Measurements from ENCODE around the gene SYNE3. TPM values are rescaled to one million over a fixed set of nuclear protein-coding genes. Genes with fewer than 3 reads are reported as not detected.

Gene SYNE3
- total RNA-seq, 4 donors from 2014 or later: 13.8 to 26.2 (median 15.2) TPM

DNA sequence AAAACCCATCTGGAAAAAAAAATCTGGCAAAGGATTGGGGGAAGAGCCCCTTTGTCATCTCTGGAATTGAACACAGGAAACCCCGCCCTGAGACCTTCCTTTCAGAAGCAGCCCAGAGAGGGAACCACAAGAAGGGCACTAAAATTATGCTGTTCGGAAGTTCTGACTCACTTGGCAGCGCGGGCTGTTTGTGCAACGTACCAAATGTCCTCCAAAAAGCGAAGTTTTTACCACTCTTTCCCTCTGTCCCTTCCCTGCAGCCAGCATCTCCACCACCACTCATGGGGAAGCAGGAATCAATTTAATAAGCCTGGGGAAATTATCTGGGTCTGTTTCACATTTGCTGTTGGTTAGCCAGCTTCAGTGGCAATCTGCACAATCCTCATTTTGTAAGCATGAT lies 3.2 kb upstream of the SYNE3 start:
- intact Hi-C loops (cut with DNase I; ENCODE audit: low total_unique reads): no loop called here
- WGBS, 2 donors: 7 to 10% methylated on average over 6 of the region's 6 CpGs
- TF ChIP-seq CTCF (IDR thresholded peaks at IDR 0.05) (no peak), POLR2A (IDR thresholded peaks at IDR 0.05) (no peak)
- DNase-seq (ENCODE audit: low spot score in 2 of 2): peak; percentile 89 to 97
- no peak overlapping the region for H3K4me3 ChIP-seq (ENCODE audit: low read depth, poor library complexity, severe bottlenecking)

- 47 to 49% methylated on average over 8 of the region's 8 CpGs for WGBS, 2 donors
- no peak for TF ChIP-seq CTCF (IDR thresholded peaks at IDR 0.05)
- no peak for TF ChIP-seq POLR2A (IDR thresholded peaks at IDR 0.05)
- intact Hi-C loops (cut with DNase I; ENCODE audit: low total_unique reads): no loop called here
- peak in 1 of 2 donors; percentile 81 for DNase-seq (ENCODE audit: low spot score in 2 of 2)
- no peak overlapping the region for H3K4me3 ChIP-seq (ENCODE audit: low read depth, poor library complexity, severe bottlenecking)
Measured at GRCh38 chr14:95518045-95518751, 1.7 kb upstream of the SYNE3 start.

- TF ChIP-seq CTCF (IDR thresholded peaks at IDR 0.05) (no peak), POLR2A (IDR thresholded peaks at IDR 0.05) (no peak)
- intact Hi-C loops (cut with DNase I; ENCODE audit: low total_unique reads): no loop called here
- peak; percentile 59 to 94 for DNase-seq (ENCODE audit: low spot score in 2 of 2)
- peak overlapping the region; percentile 37 for H3K4me3 ChIP-seq (ENCODE audit: low read depth, poor library complexity, severe bottlenecking)
- 2 to 3% methylated on average over 23 to 28 of the region's 50 CpGs for WGBS, 2 donors
Measured at GRCh38 chr14:95515596-95516552, 576 bp downstream of the SYNE3 start.

- H3K4me3 ChIP-seq (ENCODE audit: low read depth, poor library complexity, severe bottlenecking): peak overlapping the region; percentile 37
- intact Hi-C loops (cut with DNase I; ENCODE audit: low total_unique reads): no loop called here
- DNase-seq (ENCODE audit: low spot score in 2 of 2): peak in 1 of 2 donors; percentile 91
- WGBS, 2 donors: 6 to 12% methylated on average over 9 of the region's 9 CpGs
- TF ChIP-seq POLR2A (IDR thresholded peaks at IDR 0.05): no peak
- no peak for TF ChIP-seq CTCF (IDR thresholded peaks at IDR 0.05)
Measured at GRCh38 chr14:95515080-95515489, 1.4 kb downstream of the SYNE3 start.

DNA sequence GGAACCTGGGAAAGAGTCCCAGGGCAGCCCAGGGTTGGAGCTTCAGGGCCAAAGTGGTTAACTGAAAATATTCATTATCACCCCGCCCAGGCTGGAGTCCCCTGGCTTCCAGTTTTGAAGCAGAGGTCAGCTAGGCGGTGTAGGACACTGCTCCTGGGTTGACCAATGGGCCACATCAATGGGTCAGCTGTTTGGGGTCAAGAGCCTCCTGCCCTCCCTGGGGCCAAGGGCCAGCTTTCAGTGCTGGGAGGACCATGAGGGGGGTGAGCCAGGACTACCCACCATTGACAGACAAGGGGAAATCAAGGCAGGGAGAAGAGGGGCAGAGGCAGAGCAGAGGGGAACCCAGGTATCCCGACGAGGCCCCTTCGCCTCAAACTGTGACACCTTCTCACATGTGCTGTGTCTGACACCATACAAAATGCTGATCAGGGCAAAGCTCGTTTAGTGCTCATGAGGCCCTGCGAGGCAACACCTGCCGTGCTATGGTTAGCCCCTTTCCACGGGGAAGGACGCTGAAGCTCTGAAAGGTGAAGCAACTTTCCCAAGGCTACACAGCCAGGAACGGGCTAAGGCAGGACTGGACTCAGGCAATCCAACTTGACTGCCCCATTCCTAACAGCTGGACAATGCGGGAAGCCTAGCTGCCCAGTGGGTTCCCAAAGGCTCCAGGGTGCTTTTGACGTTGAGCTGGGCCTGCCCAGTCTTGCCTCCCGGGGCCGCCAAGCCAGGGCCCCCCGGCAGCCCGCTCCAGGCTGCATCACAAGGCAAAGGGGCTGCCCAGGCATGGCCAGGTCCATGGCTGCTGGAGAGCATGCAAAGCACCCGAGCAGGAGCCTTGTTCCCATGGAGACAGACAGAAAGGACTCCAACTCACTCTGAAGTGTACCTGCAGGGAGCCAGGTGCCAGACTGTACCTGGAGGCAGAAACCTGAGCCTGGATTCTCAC lies 2.0 kb downstream of the SYNE3 start:
- WGBS, 2 donors: 66 to 76% methylated on average over 11 to 15 of the region's 18 CpGs
- intact Hi-C loops (cut with DNase I; ENCODE audit: low total_unique reads): no loop called here
- H3K4me3 ChIP-seq (ENCODE audit: low read depth, poor library complexity, severe bottlenecking): no peak overlapping the region
- TF ChIP-seq CTCF (IDR thresholded peaks at IDR 0.05): no peak
- TF ChIP-seq POLR2A (IDR thresholded peaks at IDR 0.05): no peak
- DNase-seq (ENCODE audit: low spot score in 2 of 2): peak in 1 of 2 donors; percentile 81
